PC-3 (cell line): ENCODE results near the gene DNAH5.

Experiments used
- EZH2 ChIP-seq: fragments of 300-600 bp; sonication (generic); IDR thresholded peaks from one replicate; pipeline ENCODE4 v1.6.1; 2017; ENCODE audit warnings: antibody characterized with exemption, mild to moderate bottlenecking, low read length; ENCODE audit not compliant: unreplicated experiment
- TF ChIP-seq, protein P1 (sequence below): fragments of 300-600 bp; sonication (generic); conservative IDR thresholded peaks from 2 replicates; pipeline ENCODE4 v1.5.1; 2017; ENCODE audit warnings: antibody characterized with exemption, low read depth, mild to moderate bottlenecking, low read length

- TF ChIP-seq, protein P1, sequence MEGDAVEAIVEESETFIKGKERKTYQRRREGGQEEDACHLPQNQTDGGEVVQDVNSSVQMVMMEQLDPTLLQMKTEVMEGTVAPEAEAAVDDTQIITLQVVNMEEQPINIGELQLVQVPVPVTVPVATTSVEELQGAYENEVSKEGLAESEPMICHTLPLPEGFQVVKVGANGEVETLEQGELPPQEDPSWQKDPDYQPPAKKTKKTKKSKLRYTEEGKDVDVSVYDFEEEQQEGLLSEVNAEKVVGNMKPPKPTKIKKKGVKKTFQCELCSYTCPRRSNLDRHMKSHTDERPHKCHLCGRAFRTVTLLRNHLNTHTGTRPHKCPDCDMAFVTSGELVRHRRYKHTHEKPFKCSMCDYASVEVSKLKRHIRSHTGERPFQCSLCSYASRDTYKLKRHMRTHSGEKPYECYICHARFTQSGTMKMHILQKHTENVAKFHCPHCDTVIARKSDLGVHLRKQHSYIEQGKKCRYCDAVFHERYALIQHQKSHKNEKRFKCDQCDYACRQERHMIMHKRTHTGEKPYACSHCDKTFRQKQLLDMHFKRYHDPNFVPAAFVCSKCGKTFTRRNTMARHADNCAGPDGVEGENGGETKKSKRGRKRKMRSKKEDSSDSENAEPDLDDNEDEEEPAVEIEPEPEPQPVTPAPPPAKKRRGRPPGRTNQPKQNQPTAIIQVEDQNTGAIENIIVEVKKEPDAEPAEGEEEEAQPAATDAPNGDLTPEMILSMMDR = peak; percentile 80
- no peak for TF ChIP-seq EZH2
Observed at GRCh38 chr5:13831351-13831750, 113.1 kb downstream of the DNAH5 start.
